Measurements from ENCODE around the gene GALNT10. TPM values are rescaled to one million over a fixed set of nuclear protein-coding genes. Genes with fewer than 3 reads are reported as not detected.

The GALNT10 gene
- total RNA-seq, 1 experiment from 2014 or later: 22.9 TPM

GRCh38 chr5:154312576-154312975, 122.0 kb downstream of the GALNT10 start (continued):
- no peak for TF ChIP-seq RELA (CRISPR knock-in tag; IDR thresholded peaks at IDR 0.05; ENCODE audit: borderline replicate concordance)

GRCh38 chr5:154313360-154314017, 123.0 kb downstream of the GALNT10 start:
- no peak for TF ChIP-seq ESRRA (CRISPR knock-in tag; IDR thresholded peaks at IDR 0.05; ENCODE audit: borderline replicate concordance)
- no peak for TF ChIP-seq TEAD1 (CRISPR knock-in tag; IDR thresholded peaks at IDR 0.05)
- TF ChIP-seq ZNF512 (CRISPR knock-in tag; IDR thresholded peaks at IDR 0.05; ENCODE audit: borderline replicate concordance): no peak
- TF ChIP-seq ARID4B (CRISPR knock-in tag; IDR thresholded peaks at IDR 0.05; ENCODE audit: borderline replicate concordance): no peak
- no peak for TF ChIP-seq CDX4 (CRISPR knock-in tag; IDR thresholded peaks at IDR 0.05; ENCODE audit: borderline replicate concordance)
- no peak for TF ChIP-seq IRF2 (CRISPR knock-in tag; IDR thresholded peaks at IDR 0.05; ENCODE audit: borderline replicate concordance, low read depth)
- no peak for TF ChIP-seq ZSCAN18 (CRISPR knock-in tag; IDR thresholded peaks at IDR 0.05)
- no peak for TF ChIP-seq E2F5 (CRISPR knock-in tag; IDR thresholded peaks at IDR 0.05)
- TF ChIP-seq ZNF671 (CRISPR knock-in tag; IDR thresholded peaks at IDR 0.05): no peak
- TF ChIP-seq E2F1 (CRISPR knock-in tag; IDR thresholded peaks at IDR 0.05): no peak
- ChIA-PET CTCF (no interaction called here), POLR2A (no interaction called here)
- H3K27me3 Mint-ChIP-seq (ENCODE audit: low read depth): no peaks in the 10 kb centered on the region
- H3K27ac Mint-ChIP-seq: no peak overlapping the region
- no peaks in the 10 kb centered on the region for H3K36me3 Mint-ChIP-seq
- ATAC-seq: no peak
- no peaks in the 10 kb centered on the region for H3K9me3 Mint-ChIP-seq
- H3K4me3 Mint-ChIP-seq: no peak overlapping the region
- peaks cover 3% of the 10 kb centered on the region; the same call in 1 of the 2 replicates for H3K4me1 Mint-ChIP-seq
- no peak for DNase-seq (ENCODE audit: low spot score)

GRCh38 chr5:154315196-154315595, 124.7 kb downstream of the GALNT10 start:
- Mint-ChIP-seq H3K9me3 (no peaks in the 10 kb centered on the region), H3K4me1 (peaks cover 3% of the 10 kb centered on the region; the same call in 1 of the 2 replicates), H3K4me3 (no peak overlapping the region), H3K27ac (no peak overlapping the region), H3K36me3 (no peaks in the 10 kb centered on the region), H3K27me3 (ENCODE audit: low read depth) (no peaks in the 10 kb centered on the region)
- CTCF ChIA-PET: no interaction called here
- ATAC-seq (no peak), DNase-seq (ENCODE audit: low spot score) (no peak)
- POLR2A ChIA-PET: no interaction called here
- TF ChIP-seq PRRX2 (CRISPR knock-in tag; IDR thresholded peaks at IDR 0.05): no peak
- TF ChIP-seq ZNF138 (CRISPR knock-in tag; conservative IDR thresholded peaks at IDR 0.05): no peak
- no peak for TF ChIP-seq ZNF423 (CRISPR knock-in tag; IDR thresholded peaks at IDR 0.05)
- no peak for TF ChIP-seq NFE2L1 (CRISPR knock-in tag; IDR thresholded peaks at IDR 0.05)
- TF ChIP-seq ZNF396 (CRISPR knock-in tag; IDR thresholded peaks at IDR 0.05; ENCODE audit: borderline replicate concordance): no peak
- TF ChIP-seq CREM (CRISPR knock-in tag; IDR thresholded peaks at IDR 0.05): no peak
- no peak for TF ChIP-seq ZBTB21 (CRISPR knock-in tag; IDR thresholded peaks at IDR 0.05; ENCODE audit: borderline replicate concordance)
- TF ChIP-seq ZBTB43 (CRISPR knock-in tag; IDR thresholded peaks at IDR 0.05): no peak
- TF ChIP-seq NR1H2 (CRISPR knock-in tag; IDR thresholded peaks at IDR 0.05): no peak

Data from WTC11 (cell line).